HuH-7.5 (cell line): Measurements from ENCODE around the gene ACOXL.

ENCODE experiments used
- DNase-seq: peaks from one replicate; pipeline ENCODE4 v3.0.0; 2011; ENCODE audit warnings: low spot score

The ACOXL gene

GRCh38 chr2:110978148-110978547, 245.8 kb downstream of the ACOXL start:
- no peak for DNase-seq

DNA sequence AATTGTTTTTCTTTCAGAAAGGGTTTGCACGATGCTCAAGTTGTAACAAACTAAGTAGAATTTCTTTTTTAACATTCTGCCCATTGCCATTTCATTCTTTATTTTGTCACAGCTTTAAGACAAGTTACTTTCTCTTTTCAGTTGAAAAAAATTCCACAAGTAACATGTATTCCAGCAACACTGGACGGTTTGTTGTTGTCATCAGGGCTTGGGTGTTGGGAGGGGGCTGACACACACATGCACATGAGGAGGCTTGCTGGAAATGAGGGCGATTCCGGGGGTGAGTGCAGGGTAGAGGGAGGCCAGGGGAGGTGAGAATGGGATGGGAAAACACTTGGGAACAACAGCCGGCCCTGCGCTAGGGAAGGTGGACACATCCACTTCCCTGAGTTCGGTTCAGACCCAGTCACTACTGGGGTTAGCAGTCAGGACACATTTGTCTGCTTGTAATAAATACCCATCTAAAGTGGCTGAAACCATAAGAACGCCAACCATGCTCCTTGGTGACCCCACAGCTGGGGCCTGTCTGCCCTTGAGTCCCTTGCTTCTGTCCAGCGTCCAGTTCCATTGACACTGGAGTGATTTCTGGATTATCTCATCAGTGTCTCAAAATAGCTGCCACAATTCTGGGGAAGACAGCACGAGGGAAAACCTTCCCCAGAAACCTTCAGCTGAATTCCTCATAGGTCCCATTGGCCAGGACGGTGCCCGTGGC, 246.5 kb downstream of the ACOXL start:
- DNase-seq: no peak

GRCh38 chr2:110979471-110980338, 247.3 kb downstream of the ACOXL start:
- no peak for DNase-seq

DNA sequence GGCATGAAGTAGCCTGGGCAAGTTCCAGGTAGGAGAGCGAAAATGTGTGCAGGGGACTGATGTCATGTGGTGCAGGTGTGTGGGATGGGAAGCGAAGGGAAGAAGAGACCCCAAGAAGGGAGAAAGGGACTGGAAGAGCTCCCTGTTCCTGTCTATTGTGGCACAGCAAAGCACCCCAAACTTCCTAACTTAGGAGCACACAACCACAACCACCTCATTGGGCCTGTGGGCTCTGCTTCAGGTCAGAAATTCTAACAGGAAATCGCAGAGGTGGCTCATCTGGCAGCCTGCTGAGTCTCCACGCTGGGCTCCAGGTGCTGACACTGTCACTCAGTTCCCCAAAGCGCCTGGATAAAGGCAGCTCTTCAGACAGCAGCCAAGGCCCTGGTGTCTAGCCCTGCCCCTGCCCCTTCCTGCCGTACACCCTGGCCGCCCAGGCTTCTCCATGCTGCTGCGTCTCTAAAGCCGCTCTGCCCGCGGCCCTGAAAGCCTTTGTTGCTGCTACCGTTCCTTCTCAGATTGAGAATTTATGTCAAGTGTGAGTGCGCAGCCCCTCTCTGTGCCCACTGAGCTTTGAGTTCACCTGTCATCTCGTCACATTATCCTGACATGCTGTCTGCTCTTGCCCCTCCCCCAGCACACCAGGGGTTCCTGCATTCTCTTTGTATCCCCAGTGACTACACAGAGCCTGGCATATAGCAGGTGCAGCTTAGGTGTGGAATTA, 248.1 kb downstream of the ACOXL start:
- no peak for DNase-seq

- no peak for DNase-seq
These were observed 250.8 kb downstream of the ACOXL start for GRCh38 chr2:110983133-110983532.

DNA sequence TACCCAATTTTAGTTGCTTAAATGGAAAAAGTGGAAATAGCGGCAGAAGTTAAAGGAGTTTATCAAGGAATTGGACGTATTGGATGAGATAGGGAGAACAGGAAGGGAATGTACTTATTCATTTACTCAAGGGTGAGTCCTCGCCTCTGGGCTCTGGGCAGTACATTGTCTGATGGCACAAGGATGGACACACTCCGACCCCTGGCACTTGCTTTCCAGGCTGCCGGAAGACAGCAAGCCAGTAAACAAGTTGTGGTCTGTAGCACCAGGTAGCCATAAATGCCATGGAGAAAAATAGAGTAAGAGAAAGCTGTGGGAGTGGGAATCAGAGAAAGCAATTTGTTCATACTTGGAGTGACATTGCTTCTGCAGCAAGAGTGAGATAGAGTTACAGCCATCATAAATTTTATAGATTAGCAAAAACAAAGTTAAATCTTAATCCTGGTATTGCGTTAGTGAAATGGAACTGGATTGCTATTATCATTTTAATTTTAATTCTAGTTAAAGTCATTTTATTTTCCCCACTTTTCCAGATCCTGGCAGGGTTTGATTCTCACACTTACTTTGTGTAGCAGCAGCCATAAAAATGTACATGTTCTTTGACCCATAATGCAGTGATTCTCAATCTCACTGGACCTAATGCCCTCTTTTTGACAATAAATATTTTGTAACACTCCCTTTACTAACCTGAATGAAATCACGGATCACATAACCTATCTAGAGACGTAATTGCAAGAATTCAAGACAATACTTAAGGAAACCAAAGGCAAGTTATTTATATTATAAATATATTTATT, 252.5 kb downstream of the ACOXL start:
- DNase-seq: no peak

- no peak for DNase-seq
These were observed 258.1 kb downstream of the ACOXL start for GRCh38 chr2:110990440-110990839.

DNA sequence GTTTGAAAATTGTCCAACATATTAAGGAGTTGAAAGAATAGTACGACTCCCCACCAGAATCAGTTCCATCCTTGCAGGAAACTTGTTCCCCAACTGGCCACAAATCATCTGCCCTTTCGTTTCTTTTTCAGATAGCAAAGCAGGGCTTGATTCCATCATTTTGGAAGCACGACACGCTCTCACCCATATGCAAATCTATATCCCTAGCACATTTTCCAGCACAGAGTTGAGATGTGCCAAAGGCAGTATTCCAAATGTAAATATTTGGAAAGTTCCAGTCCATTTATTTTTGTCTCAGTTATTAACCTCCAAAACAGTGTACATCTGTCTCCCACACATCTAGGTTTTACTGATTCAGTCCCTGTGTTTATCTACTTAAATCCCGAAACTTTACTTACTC, 259.5 kb downstream of the ACOXL start:
- DNase-seq: no peak

DNA sequence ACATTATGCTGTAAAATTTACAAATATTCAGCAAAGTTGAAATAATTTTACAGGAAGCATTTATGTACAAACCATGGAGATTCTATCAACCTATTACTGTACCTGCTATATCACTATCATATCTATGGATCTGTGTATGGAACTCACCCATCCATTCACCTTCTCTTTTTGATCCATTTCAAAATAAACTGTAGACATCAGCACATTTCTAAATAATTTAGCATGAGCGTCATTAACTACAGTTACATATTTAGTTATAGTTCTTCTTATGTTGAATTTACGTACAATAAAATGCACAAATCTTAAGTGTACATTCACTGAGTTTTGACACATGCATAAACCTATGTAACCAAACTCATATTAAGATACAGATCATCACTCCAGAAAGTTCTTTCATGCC, 260.5 kb downstream of the ACOXL start:
- no peak for DNase-seq

DNA sequence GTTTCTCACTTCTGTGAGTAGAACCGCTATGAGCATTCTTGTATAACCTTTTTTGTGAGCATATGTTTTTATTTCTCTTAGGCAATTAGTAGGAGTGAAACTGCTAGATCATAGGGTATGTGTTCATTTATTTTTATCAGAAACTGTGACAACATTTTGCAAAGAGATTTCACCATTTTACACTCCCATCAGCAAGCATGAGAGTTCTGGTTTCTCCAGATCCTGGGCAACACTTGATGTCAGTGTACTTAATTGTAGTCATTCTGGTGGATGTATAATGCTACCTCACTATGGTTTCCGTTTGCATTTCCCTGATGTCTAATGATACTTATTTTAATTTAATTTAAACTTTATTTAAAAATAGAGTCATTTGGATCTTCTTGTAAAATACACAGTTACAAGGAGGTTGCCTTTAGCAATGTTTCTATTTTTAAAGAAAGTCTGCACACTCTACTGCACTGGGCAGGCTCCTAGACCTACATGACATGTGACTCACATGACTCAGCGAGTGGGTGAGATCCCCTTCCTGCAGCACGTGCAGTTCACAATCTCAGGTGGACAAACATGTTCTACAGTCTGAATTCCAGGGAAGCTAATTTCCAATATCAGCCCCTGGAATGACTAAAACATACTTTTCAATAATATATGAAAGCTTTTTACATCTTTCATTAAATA, 261.3 kb downstream of the ACOXL start:
- no peak for DNase-seq

DNA sequence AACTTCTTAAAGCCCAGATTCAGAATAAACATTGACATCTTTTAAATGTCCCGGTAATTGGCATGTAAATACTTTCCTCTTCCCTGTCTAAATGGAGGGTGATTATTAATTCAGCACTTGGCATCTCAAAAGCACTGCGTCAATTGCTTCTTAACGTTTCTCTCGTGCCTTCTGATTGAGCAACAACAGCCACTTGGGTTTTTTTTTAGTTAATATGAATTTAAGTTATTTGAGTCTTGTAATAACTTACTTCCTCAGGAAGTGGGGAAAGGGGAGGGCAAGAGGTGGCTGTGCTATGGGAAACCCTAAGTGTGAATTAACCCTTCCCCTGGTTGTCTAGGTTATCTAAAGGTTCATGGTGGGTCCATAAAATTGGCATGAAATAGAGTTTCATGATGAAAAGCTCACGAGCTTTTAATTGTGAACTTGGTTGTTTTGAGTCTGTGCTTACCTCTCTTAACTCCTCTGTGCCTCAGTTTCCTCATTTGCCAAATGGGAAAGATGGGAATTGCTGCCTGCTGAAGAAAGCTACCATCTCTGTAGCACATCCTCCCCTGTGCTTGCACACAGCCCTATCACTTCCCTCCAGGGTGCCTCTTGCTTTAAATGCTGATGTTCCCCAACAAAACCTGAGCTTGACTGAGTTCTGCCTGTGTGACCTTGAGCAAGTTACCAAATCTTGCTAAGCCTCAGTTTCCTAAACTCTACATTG, 262.0 kb downstream of the ACOXL start:
- no peak for DNase-seq

GRCh38 chr2:110995911-110996310, 263.5 kb downstream of the ACOXL start:
- no peak for DNase-seq

DNA sequence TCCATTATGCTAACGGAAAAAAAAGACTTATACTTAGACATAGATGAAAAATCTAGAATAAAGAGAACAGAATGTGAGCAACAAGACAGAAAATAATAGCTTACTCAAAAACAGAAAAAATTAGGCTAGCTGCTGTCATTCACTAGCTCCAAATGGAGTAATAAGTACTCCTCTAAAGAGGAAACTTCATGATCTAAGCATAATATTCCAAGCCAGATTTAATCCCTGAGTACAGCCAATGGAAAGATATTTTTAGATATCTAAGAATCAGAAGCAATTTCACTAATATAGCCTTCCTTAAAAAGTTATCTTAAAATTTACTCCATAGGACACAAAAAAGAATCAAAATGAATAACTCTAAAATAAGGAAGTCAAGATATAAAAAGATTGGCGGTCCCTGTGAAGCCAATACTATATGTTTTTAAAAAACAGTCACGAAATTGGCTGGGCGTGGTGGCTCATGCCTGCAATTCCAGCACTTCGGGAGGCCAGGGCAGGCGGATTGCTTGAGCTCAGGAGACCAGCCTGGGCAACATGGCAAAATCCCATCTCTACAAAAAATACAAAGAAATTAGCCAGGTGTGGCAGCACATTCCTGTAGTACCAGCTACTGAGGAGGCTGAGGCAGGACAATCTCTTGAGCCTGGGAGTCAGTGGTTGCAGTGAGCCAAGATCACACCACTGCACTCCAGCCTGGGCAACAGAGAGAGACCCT, 265.1 kb downstream of the ACOXL start:
- no peak for DNase-seq

DNA sequence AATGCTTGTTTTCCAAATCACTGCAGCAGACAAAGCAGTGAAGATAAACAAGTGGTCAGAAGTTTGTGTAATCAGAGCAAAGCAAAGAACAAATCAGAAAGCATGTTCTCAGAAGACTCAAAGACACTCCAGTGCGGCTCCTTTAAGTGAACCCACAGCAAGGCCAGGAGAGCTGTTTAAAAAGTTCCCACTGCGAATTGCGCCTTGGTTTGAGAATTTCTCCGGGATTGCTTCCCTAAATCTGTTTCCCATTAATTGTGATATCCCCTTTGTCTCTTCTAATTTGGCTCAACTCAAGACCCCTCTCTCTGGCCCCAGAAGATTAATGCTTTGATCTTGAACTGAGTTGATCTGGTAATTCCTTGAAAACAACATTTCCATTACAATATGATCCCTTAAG, 265.9 kb downstream of the ACOXL start:
- no peak for DNase-seq

DNA sequence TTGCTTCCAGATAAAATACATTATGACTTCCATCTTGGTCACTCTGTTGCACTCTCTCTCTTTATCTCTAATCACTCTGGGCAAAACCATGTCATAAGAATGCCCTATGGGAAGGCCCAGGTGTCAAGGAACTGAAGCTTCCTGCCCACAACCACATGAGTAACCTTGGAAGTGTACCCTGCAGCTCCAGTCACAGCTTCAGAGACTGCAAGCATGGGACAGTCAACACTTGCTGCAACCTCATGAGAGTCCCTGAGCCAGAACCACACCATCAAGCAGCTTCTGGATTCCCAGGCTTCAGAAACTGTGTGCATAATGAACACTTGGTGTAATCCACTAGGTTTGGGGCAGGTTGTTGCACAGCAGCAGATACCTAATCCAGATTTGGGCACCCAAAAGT, 267.3 kb downstream of the ACOXL start:
- no peak for DNase-seq

- no peak for DNase-seq
These were observed 272.9 kb downstream of the ACOXL start for GRCh38 chr2:111005307-111005706.

DNA sequence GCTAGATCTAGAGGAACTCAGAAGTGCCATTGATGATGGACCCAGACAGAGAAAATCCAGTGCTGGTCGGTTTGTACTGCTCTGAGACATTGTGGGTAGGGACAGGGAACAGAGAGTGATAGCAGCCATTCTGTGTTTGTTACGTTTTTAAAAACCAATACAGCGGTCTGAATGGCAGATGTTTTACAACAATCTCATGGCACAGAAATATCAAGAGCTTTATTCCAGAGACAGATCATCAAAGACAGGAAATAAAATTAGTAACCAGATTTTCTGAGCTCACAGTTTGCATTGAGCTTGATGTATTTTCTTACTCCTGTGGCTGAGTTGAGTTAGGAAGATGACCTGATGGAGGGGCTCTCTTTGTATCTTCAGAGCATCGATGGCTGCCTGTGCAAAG, 273.4 kb downstream of the ACOXL start:
- no peak for DNase-seq

DNA sequence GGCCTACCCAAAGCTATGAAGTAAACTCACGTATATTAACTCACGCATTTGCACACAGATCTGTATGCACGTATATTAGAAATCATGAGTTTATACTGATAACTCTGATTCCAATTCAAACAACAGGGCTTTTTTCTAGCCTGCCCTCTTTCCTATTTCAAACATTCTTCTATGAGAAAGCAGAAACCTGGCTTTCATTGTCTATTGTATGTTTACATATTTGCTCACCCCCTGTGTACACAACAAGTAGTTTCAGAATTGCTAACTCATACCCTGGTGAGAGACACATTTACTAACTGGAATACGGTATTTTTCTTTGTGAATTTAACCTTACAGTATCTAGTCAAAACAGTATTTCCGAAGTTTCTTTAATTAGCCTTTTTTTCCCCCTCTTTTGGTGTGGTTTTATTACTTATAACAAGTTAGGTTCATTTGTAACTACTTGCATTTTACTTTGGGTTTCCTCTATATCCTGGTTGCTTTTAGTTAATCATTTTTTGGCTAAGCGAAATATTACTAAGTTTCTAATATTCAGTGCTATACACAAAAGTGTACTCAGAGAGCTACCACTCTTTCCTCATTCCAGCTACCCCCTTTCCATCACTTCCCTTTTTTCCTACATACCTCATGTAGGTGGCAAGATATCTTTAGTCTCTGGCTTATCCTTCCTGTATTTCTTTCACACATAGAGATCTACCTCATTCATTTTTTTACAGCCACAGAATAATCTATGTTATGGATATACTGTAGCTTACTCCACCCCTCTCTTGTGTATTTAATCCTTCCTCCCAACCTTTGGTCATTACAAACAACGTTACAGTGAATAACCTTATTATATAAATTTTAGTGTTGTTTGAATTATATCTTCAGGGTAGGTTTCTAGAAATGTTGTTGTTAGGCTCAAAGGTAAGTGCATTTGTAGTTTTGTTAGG, 275.6 kb downstream of the ACOXL start:
- DNase-seq: no peak

DNA sequence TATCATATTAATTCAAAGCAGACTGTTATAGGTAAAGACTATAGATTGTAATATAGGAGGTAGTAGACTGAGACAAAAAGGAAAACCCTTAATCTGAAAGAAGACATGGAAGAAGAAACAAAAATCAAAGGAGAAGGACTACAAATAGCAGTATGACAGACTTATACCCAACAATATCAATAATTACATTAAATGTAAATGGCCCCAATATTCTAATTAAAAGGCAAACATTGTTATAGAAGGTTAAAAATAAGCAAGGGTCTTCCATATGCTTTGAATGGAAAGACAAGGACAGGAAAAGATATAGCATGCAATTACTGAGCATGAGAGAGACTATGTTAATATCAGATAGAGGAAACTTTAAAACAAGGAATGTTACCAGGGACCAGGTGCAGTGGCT, 278.8 kb downstream of the ACOXL start:
- no peak for DNase-seq
